Skeletal muscle tissue (tissue), 4 donors: ENCODE data around the gene MFAP2. TPM values are rescaled to one million over a fixed set of nuclear protein-coding genes. Genes with fewer than 3 reads are reported as not detected.
"Not testable (repeated sequence)": the region's sequence is repeated elsewhere in the genome, so short reads cannot be mapped to it uniquely, and the experiment has no call there.

Experiments used
- H3K27ac ChIP-seq: one replicate; pipeline ENCODE4 v1.7.0; 2013; ENCODE audit warnings: mild to moderate bottlenecking, low read depth, low read length, inconsistent platforms
- H3K27me3 ChIP-seq, 3 donors: one replicate each; pipeline ENCODE4 v1.7.0; 2013; ENCODE audit warnings: low read length in 3 of 3; ENCODE audit not compliant: control insufficient read depth in 3 of 3, insufficient read depth in 3 of 3
- H3K36me3 ChIP-seq, 3 donors: one replicate each; pipeline ENCODE4 v1.7.0; 2013; ENCODE audit warnings: low read length in 3 of 3; ENCODE audit not compliant: control insufficient read depth in 3 of 3, insufficient read depth in 3 of 3
- H3K4me1 ChIP-seq, 3 donors: one replicate each; pipeline ENCODE4 v1.7.0; 2013; ENCODE audit warnings: low read length in 3 of 3, mild to moderate bottlenecking in 3 of 3; ENCODE audit not compliant: control insufficient read depth in 3 of 3, insufficient read depth in 3 of 3
- H3K4me3 ChIP-seq, 3 donors: one replicate each; pipeline ENCODE4 v1.7.0; 2013; ENCODE audit warnings: low read length in 3 of 3
- H3K9ac ChIP-seq, 3 donors: one replicate each; pipeline ENCODE4 v1.7.0; 2013; ENCODE audit warnings: low read length in 3 of 3, mild to moderate bottlenecking in 3 of 3, moderate library complexity in 2 of 3, low read depth in 1 of 3
- H3K9me3 ChIP-seq, 3 donors: one replicate each; pipeline ENCODE4 v1.7.0; 2013; ENCODE audit warnings: low read length in 3 of 3; ENCODE audit not compliant: control insufficient read depth in 3 of 3
- total RNA-seq: library from RNA; depleted of rRNA; stranded (reverse); fragments of >200 nt; gene quantifications from one replicate; pipeline ENCODE4 v1.2.3, GENCODE V29; 2014
- donor health status: Osteomylitis.

Gene MFAP2
- total RNA-seq, 1 donor from 2014 or later, result 19.8 TPM

DNA sequence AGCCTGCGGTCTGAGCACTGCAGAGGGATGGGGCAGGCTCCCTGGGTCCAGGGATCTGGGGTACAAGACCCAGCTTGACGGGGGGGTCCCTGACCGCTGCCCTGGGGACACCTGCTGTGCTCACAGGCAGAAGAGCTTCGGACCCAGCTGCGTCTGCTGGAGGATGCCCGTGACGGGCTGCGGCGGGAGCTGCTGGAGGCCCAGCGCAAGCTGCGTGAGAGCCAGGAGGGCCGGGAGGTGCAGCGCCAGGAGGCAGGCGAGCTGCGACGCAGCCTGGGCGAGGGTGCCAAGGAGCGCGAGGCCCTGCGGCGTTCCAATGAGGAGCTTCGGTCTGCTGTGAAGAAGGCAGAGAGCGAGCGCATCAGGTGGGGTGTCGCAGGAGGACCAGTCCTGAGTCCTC lies 25.2 kb downstream of the MFAP2 start:
- no peaks in the 10 kb centered on the region for H3K27me3 ChIP-seq
- H3K4me1 ChIP-seq, result peaks cover 0 to 4% (median 2%) of the 10 kb centered on the region in 3 donors
- H3K9me3 ChIP-seq, result no peaks in the 10 kb centered on the region
- H3K27ac ChIP-seq, result no peak overlapping the region
- no peak overlapping the region for H3K9ac ChIP-seq
- H3K4me3 ChIP-seq, result no peak overlapping the region
- H3K36me3 ChIP-seq, result peaks cover 21 to 24% (median 21%) of the 10 kb centered on the region in 3 donors

DNA sequence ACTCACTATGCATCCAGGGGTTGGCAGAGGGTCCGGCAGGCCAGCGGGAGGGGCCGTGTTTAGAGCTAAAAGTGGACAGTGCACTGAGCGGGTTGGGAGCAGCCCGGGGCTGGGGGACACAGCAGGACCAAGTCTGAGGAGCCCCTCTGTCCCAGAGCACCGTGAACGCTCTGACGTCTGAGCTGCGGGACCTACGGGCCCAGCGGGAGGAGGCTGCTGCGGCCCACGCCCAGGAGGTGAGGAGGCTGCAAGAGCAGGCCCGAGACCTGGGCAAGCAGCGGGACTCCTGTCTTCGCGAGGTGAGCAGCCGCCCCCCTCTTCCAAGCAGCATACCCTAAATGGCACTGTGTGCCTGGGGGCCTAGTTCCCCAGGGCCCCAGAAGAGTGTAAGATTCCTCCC lies 25.8 kb downstream of the MFAP2 start:
- Histone ChIP-seq H3K9me3 (no peaks in the 10 kb centered on the region), H3K36me3 (peaks cover 21 to 24% (median 21%) of the 10 kb centered on the region in 3 donors), H3K4me1 (peaks cover 0 to 4% (median 2%) of the 10 kb centered on the region in 3 donors), H3K27me3 (no peaks in the 10 kb centered on the region), H3K4me3 (no peak overlapping the region), H3K27ac (no peak overlapping the region), H3K9ac (no peak overlapping the region)

- H3K27me3 ChIP-seq, H3K4me3 ChIP-seq, H3K4me1 ChIP-seq, H3K9me3 ChIP-seq, H3K27ac ChIP-seq, H3K9ac ChIP-seq: not testable (repeated sequence)
- peaks cover 23 to 25% (median 23%) of the 10 kb centered on the region in 3 donors for H3K36me3 ChIP-seq
Observed at GRCh38 chr1:16952376-16952775, 28.0 kb downstream of the MFAP2 start.

DNA sequence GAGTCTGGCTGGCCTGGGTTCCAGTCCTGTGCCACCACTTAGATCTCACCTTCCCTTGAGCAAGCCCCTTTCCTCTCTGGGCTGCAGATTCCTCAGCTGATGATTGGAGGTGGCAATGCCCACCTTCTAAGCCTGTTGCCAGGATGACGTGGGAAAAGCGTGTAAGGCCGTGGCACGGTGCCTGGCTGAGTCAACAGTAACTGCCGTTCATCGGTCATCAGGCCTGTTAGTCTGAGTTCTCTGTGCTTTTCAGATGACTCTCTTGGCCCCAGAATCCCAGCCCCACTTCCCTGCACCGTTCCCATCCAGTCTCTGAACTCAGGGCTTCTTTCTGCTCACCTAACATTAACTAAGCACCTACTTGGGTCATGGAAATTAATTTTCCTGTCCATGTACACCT lies 31.4 kb downstream of the MFAP2 start:
- H3K4me3 ChIP-seq, H3K9ac ChIP-seq, H3K27ac ChIP-seq, H3K9me3 ChIP-seq, H3K4me1 ChIP-seq, H3K27me3 ChIP-seq: not testable (repeated sequence)
- H3K36me3 ChIP-seq, result peaks cover 8 to 17% (median 15%) of the 10 kb centered on the region in 3 donors

DNA sequence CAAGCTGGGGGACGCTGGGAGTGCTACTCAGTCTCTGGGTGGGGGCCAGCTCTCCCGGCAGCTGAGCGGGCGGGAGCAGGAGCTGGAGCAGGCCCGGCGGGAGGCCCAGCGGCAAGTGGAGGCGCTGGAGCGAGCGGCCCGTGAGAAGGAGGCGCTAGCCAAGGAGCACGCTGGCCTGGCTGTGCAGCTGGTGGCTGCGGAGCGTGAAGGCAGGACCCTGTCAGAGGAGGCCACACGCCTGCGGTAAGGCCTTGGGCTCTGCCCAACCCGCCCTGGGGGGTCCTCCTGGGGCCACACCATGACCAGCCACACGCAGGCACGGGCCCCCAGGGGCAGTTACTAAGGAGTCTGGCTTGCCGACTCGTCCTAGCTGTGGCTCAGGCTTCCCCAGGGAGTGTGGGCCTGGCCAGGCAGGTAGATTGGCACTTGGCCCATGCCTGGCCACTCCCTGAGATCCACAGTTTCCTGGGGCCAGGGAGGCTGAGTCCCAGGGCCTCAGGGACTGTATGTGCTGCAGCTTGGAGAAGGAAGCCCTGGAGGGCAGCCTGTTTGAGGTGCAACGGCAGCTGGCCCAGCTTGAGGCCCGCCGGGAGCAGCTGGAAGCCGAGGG lies 32.0 kb downstream of the MFAP2 start:
- H3K27me3 ChIP-seq, H3K9me3 ChIP-seq, H3K4me1 ChIP-seq, H3K4me3 ChIP-seq, H3K27ac ChIP-seq: not testable (repeated sequence)
- H3K36me3 ChIP-seq, result peaks cover 12 to 19% (median 19%) of the 10 kb centered on the region in 3 donors
- peak overlapping the region in 1 of 3 donors; percentile 33 for H3K9ac ChIP-seq

- no peak overlapping the region for H3K9ac ChIP-seq
Observed at GRCh38 chr1:16946646-16947045, 33.8 kb downstream of the MFAP2 start.

GRCh38 chr1:16946185-16946584 lies 34.2 kb downstream of the MFAP2 start:
- Histone ChIP-seq H3K36me3 (peaks cover 14 to 22% (median 19%) of the 10 kb centered on the region in 3 donors), H3K9ac (peak overlapping the region in 1 of 3 donors; percentile 40)
- H3K4me3 ChIP-seq, H3K27me3 ChIP-seq, H3K9me3 ChIP-seq, H3K4me1 ChIP-seq, H3K27ac ChIP-seq: not testable (repeated sequence)

More at GRCh38 chr1:16946646-16947045, 33.8 kb downstream of the MFAP2 start:
- Histone ChIP-seq H3K36me3 (peaks cover 16 to 22% (median 19%) of the 10 kb centered on the region in 3 donors), H3K9me3 (no peaks in the 10 kb centered on the region), H3K27me3 (no peaks in the 10 kb centered on the region), H3K4me1 (peaks cover 0 to 2% (median 1%) of the 10 kb centered on the region in 3 donors), H3K4me3 (no peak overlapping the region), H3K27ac (no peak overlapping the region)

DNA sequence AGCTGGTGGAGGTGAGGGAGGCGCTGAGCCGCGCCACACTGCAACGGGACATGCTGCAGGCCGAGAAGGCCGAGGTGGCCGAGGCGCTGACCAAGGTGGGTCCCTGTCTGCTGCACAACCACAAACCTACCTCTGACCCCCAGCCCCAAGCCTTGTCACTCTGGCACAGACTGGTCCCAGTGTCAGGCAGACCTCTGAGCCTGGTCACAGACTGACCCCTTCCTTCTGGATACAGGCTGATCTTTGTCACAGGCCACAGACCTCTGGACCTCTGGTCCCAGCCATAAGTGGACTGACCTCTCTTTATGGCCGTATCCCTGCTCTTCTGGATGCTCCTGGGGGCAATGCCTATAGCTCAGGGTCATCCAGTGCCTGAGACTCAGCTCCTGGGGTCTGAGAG lies 34.9 kb downstream of the MFAP2 start:
- H3K4me3 ChIP-seq, H3K9ac ChIP-seq, H3K27me3 ChIP-seq, H3K9me3 ChIP-seq, H3K4me1 ChIP-seq, H3K27ac ChIP-seq: not testable (repeated sequence)
- H3K36me3 ChIP-seq, result peaks cover 11 to 22% (median 19%) of the 10 kb centered on the region in 3 donors

GRCh38 chr1:16944038-16944437 lies 36.4 kb downstream of the MFAP2 start:
- H3K9me3 ChIP-seq, result no peaks in the 10 kb centered on the region
- no peak overlapping the region for H3K4me3 ChIP-seq
- H3K9ac ChIP-seq, result no peak overlapping the region
- H3K36me3 ChIP-seq, result peaks cover 11 to 25% (median 24%) of the 10 kb centered on the region in 3 donors
- no peaks in the 10 kb centered on the region for H3K27me3 ChIP-seq
- no peaks in the 10 kb centered on the region for H3K4me1 ChIP-seq
- no peak overlapping the region for H3K27ac ChIP-seq

DNA sequence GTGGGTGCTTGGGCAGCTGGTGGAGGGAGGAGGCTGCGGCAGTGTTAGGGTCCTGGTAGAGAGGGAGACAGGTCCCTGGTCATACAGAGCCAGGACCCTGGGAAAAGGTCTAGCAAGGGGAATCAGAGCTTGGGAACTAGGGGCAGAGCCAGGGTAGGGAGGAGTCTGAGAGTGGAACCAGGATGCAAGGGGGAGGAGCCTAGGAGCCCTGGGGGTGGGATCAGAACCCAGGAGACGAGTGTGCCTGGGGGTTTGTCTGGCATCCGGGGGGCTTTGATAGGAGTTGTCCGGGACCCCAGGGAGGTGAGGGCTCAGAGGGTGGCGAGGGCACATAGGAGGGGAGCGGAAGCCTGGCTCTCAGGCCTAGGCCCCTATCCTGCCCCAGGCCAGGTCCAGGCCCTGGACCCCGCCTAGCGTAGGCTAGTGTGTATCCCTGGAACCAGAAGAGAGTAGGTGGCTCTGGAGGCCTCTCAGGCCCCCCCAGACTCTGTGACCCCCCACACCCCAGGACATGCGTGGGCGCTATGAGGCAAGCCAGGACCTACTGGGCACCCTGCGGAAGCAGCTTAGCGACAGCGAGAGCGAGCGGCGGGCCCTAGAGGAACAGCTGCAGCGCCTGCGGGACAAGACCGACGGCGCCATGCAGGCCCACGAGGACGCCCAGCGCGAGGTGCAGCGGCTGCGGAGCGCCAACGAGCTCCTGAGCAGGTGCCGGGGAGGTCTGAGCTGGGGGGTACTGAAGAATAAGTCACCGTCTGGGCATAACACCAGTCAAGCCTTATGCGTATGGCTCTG lies 40.8 kb downstream of the MFAP2 start:
- H3K9ac ChIP-seq, H3K27ac ChIP-seq, H3K27me3 ChIP-seq, H3K4me3 ChIP-seq, H3K9me3 ChIP-seq, H3K4me1 ChIP-seq: not testable (repeated sequence)
- peaks cover 18 to 29% (median 25%) of the 10 kb centered on the region in 3 donors for H3K36me3 ChIP-seq
